ENCODE measurements around the gene NTNG2.

Gene NTNG2

DNA sequence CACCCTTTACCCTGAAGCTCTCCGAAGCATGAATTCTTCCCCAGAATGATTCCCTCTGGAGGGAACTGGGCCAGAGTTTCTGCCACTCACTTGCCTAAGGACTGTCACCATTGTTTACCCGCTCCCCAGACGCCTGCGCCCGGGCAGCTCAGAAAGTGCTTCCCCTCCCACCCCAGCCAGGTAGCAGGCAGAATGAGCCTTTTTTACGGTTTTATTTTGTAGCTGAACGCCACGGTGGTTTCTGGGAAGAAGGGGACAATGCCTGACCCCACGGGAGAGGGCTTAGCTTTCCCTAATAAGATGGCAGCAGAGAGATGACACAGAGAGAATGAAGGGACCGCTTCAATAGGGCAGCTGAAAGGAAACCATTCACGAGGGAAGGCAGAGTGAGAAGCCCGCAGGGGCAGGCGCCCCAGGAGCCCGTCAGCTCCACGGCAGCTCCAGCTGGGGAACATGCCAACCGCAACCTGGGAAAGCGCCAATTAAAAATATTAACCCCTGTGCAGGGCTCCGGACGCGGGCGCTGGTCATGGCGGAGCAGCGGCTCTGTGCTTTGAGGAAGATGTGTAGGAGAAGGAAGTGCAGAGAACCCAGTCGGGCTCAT is 20.4 kb upstream of the NTNG2 start:
- TF ChIP-seq, protein P1, sequence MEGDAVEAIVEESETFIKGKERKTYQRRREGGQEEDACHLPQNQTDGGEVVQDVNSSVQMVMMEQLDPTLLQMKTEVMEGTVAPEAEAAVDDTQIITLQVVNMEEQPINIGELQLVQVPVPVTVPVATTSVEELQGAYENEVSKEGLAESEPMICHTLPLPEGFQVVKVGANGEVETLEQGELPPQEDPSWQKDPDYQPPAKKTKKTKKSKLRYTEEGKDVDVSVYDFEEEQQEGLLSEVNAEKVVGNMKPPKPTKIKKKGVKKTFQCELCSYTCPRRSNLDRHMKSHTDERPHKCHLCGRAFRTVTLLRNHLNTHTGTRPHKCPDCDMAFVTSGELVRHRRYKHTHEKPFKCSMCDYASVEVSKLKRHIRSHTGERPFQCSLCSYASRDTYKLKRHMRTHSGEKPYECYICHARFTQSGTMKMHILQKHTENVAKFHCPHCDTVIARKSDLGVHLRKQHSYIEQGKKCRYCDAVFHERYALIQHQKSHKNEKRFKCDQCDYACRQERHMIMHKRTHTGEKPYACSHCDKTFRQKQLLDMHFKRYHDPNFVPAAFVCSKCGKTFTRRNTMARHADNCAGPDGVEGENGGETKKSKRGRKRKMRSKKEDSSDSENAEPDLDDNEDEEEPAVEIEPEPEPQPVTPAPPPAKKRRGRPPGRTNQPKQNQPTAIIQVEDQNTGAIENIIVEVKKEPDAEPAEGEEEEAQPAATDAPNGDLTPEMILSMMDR (conservative IDR thresholded peaks at IDR 0.05) = no peak
- peak overlapping the region; percentile 61 for H3K27ac ChIP-seq

DNA sequence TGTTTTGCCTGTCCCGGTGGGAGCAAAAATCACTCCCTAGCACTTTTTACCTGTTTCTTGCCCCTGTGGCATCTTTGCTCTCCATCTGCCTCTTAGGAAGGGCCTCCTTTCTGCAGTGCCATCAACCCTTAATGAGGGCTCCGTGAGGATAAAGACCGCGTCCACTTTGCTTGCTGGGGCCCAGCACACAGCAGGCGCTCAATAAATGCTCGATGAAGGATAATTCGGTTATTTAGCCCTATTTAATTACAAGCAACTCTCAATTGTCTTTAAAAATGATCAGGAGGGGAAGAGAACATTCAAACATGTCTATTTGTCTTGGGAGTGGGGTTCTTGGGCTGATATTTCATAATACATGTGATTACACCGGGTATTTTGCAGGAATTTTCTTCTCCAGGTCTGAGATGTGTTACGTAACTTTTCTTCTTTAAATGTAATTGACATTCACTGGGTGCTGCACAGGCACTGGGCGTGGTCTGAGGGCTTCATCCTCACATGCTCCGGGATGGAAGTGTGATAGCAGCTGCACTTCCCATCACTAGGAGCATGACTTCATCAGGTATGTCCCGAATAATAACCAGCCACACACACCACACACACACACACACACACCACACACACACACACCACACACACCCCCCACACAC is 19.8 kb upstream of the NTNG2 start:
- TF ChIP-seq, protein P1 (conservative IDR thresholded peaks at IDR 0.05) = no peak

DNA sequence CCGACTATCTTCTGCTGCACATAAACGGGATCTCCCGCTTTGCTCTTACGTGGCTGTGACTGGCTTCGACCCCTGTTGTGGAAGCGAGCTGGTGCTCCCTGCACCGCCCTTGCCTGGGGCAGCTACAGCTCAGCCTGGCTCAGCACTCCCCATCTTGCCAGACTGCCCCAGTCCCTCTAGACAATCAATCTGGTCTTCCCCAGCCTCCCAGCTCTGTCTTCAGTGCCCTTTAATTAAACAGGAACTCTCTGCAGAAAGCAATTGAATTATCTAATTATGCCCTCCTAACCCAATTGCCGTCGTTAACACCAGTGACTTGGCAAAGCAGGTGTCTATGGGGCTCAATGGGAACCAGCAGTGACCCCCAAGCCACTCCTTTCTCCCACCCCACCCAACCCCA is 18.9 kb upstream of the NTNG2 start:
- no peak overlapping the region for H3K27ac ChIP-seq
- TF ChIP-seq, protein P1 (conservative IDR thresholded peaks at IDR 0.05) = no peak

More for the DNA sequence above, 19.8 kb upstream of the NTNG2 start:
- H3K27ac ChIP-seq = peak overlapping the region; percentile 61

DNA sequence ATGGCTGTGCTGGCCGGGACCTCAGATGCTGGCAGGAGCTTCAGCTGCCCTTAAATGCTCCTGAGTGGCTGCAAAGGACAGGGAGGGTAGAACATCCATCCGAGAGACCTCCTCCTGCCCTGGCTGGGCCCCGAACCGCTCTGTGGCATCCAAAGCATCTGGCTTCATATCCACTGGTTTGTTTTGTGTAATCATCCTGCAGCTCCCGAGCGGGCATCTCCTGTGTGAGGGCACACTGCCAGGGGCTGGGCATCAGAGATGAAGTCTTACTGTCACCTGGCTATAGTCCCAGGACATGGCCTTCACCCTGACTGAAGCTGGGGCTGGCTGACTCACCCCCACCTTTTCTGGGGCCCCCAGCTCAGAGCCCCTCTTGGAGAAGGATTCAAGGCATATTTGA is 18.5 kb upstream of the NTNG2 start:
- no peak overlapping the region for H3K27ac ChIP-seq
- TF ChIP-seq, protein P1 (conservative IDR thresholded peaks at IDR 0.05) = no peak

DNA sequence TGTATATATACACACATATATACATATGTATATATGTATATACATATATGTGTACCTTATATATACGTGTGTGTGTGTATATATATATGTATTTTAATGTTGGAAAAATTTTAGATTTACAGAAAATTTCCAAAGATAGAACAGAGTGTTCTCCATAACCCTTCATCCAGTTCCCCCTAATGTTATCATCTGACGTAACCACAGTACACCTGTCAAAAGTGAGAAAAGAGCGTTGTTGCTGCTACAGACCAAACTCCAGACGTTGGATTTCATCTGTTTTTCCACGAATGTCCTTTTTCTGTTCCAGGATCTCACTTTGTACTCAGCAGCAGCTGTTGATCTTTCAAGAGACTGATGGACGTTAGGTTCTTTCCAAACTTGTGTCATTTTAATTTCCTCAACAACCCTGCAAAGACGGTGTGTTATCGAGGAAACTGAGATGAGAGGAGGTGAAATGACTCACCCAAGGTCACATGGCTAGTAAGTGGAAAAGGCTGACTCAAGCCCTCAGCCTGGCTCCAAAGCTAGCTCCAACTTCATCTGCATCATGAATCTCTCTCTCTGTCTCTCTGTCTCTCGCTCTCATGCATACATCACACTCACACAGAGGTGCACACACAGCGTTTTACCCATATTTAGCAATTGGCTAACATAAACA is 17.0 kb upstream of the NTNG2 start:
- H3K27ac ChIP-seq = no peak overlapping the region
- TF ChIP-seq, protein P1 (conservative IDR thresholded peaks at IDR 0.05) = no peak

DNA sequence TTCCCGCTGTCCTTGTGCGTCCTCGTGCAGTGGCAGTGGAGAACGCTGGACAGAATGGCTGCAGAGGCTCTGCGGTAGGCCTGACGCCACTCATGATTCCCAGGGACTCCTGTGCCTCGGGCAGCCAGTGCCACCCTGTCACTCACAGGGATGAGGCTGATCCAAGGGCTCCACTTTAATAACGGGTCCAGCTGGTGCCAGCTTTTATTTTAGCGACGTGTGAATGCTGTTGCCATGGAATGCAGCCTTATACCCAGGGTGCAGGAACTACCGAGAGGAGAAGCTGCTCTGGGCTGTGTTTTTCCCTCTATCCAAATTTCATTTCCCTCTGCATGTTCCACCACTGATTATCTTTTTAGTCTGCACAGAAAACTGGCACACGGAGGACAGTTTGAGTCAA is 15.8 kb upstream of the NTNG2 start:
- no peak overlapping the region for H3K27ac ChIP-seq
- TF ChIP-seq, protein P1 (conservative IDR thresholded peaks at IDR 0.05) = no peak

DNA sequence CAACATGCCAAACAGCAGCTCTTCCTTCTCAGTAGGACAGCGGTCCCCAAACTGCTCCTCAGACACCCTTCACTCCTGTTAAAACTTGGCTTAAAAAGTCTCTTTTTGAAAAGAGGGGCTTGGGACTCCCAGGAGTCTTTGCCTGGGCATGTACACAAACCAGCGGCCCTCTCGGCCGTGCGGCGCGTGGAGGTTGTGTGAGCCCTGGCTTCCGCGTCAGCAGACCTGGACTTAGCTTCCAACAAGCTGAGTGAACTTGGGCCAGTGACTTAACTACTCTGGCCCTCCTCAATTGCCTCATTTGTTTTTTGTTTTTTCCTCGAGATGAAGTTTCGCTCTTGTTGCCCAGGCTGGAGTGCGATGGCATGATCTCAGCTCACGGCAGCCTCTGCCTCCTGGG is 15.3 kb upstream of the NTNG2 start:
- H3K27ac ChIP-seq = no peak overlapping the region
- TF ChIP-seq, protein P1 (conservative IDR thresholded peaks at IDR 0.05) = no peak
